HFFc6 (cell line): ENCODE results near the gene RNPEP. TPM values are rescaled to one million over a fixed set of nuclear protein-coding genes. Genes with fewer than 3 reads are reported as not detected.
"Not testable (repeated sequence)": the region's sequence is repeated elsewhere in the genome, so short reads cannot be mapped to it uniquely, and the experiment has no call there.

Experiments used
- DNase-seq: peaks from one replicate; pipeline ENCODE4 v3.0.0-alpha.2; 2018
- H3K27ac Mint-ChIP-seq: 2 replicates; pipeline ENCODE4 v1.8.0; 2020; ENCODE audit warnings: mild to moderate bottlenecking, mixed read lengths
- H3K27me3 Mint-ChIP-seq: 2 replicates; pipeline ENCODE4 v1.8.0; 2021; ENCODE audit warnings: mild to moderate bottlenecking, moderate library complexity, mixed read lengths; ENCODE audit not compliant: insufficient read depth
- H3K36me3 Mint-ChIP-seq: 2 replicates; pipeline ENCODE4 v1.8.0; 2021; ENCODE audit warnings: low read depth, mixed read lengths
- H3K4me1 Mint-ChIP-seq: 2 replicates; pipeline ENCODE4 v1.8.0; 2020; ENCODE audit warnings: low read depth, mixed read lengths
- H3K4me3 Mint-ChIP-seq: 2 replicates; pipeline ENCODE4 v1.8.0; 2020; ENCODE audit warnings: mild to moderate bottlenecking, moderate library complexity, mixed read lengths
- H3K9me3 Mint-ChIP-seq: 2 replicates; pipeline ENCODE4 v1.8.0; 2020; ENCODE audit warnings: mild to moderate bottlenecking, mixed read lengths
- CTCF ChIP-seq: fragments of 200-600 bp; sonication (generic); IDR thresholded peaks from 2 replicates; pipeline ENCODE4 v1.5.0; 2021; ENCODE audit warnings: antibody characterized with exemption, mild to moderate bottlenecking
- total RNA-seq, 6 experiments: library from RNA; stranded (reverse); fragmentation: NEBNext Ultra II Directional; extraction: Animal tissue kit (Norgen Biotek cat#: 25700); gene quantifications; 2 replicates in 1 of 6; 3 replicates in 5 of 6; pipeline ENCODE4 v1.2.3, GENCODE V29; 2021

The RNPEP gene
- total RNA-seq, 6 experiments from 2014 or later, result 66.6 to 82.5 (median 76.4) TPM

- H3K9me3 Mint-ChIP-seq, result no peaks in the 10 kb centered on the region
- H3K27ac Mint-ChIP-seq, result peak overlapping the region; percentile 95
- no peak for TF ChIP-seq CTCF
- DNase-seq, result no peak
- H3K27me3 Mint-ChIP-seq, result peaks cover 4% of the 10 kb centered on the region
- H3K4me3 Mint-ChIP-seq, result peak overlapping the region; percentile 97
- H3K36me3 Mint-ChIP-seq, result peaks cover 33% of the 10 kb centered on the region
- H3K4me1 Mint-ChIP-seq, result peaks cover 32% of the 10 kb centered on the region
These were observed 28.0 kb upstream of the RNPEP start for GRCh38 chr1:201954263-201955008.

- DNase-seq, result peak; percentile 99
- TF ChIP-seq CTCF, result no peak; the same call in 1 of the 2 replicates
- Mint-ChIP-seq H3K27ac (peak within 1 kb of the TSS; percentile 95), H3K4me1 (peaks cover 25% of the 10 kb centered on the region), H3K27me3 (peaks cover 4% of the 10 kb centered on the region), H3K4me3 (peak within 1 kb of the TSS; percentile 97), H3K36me3 (peaks cover 33% of the 10 kb centered on the region), H3K9me3 (no peaks in the 10 kb centered on the region)
These were observed 27.3 kb upstream of the RNPEP start, which contains the start of gene TIMM17A for GRCh38 chr1:201955009-201955728. TIMM17A (plus strand) TSS chr1:201955503; CDS start chr1:201955527, 24 bp downstream.

GRCh38 chr1:201955729-201956143, 26.7 kb upstream of the RNPEP start:
- Mint-ChIP-seq H3K36me3 (peaks cover 36% of the 10 kb centered on the region), H3K4me1 (peaks cover 24% of the 10 kb centered on the region), H3K27ac (peak overlapping the region; percentile 95), H3K4me3 (peak overlapping the region; percentile 97), H3K27me3 (peaks cover 4% of the 10 kb centered on the region), H3K9me3 (no peaks in the 10 kb centered on the region)
- no peak for TF ChIP-seq CTCF
- DNase-seq, result no peak

GRCh38 chr1:201958348-201958747, 24.1 kb upstream of the RNPEP start:
- Mint-ChIP-seq H3K4me3 (no peak overlapping the region), H3K4me1 (peaks cover 32% of the 10 kb centered on the region), H3K27me3 (peaks cover 4% of the 10 kb centered on the region), H3K36me3 (peaks cover 41% of the 10 kb centered on the region), H3K27ac (no peak overlapping the region), H3K9me3 (no peaks in the 10 kb centered on the region)
- no peak for DNase-seq
- TF ChIP-seq CTCF, result no peak

- H3K27ac Mint-ChIP-seq, H3K27me3 Mint-ChIP-seq, H3K9me3 Mint-ChIP-seq, DNase-seq, H3K4me3 Mint-ChIP-seq: not testable (repeated sequence)
- Mint-ChIP-seq H3K36me3 (peaks cover 35% of the 10 kb centered on the region), H3K4me1 (peaks cover 37% of the 10 kb centered on the region)
These were observed 20.1 kb upstream of the RNPEP start for GRCh38 chr1:201962382-201962781.

GRCh38 chr1:201964261-201964660, 18.2 kb upstream of the RNPEP start:
- Mint-ChIP-seq H3K4me1 (peaks cover 42% of the 10 kb centered on the region), H3K36me3 (peaks cover 31% of the 10 kb centered on the region), H3K4me3 (no peak overlapping the region), H3K9me3 (no peaks in the 10 kb centered on the region), H3K27ac (peak overlapping the region; percentile 72), H3K27me3 (no peaks in the 10 kb centered on the region; the same call in 1 of the 2 replicates)
- peak; percentile 92 for DNase-seq
- TF ChIP-seq CTCF, result no peak
